ENCODE measurements around the gene NACC2.

The NACC2 gene

DNA sequence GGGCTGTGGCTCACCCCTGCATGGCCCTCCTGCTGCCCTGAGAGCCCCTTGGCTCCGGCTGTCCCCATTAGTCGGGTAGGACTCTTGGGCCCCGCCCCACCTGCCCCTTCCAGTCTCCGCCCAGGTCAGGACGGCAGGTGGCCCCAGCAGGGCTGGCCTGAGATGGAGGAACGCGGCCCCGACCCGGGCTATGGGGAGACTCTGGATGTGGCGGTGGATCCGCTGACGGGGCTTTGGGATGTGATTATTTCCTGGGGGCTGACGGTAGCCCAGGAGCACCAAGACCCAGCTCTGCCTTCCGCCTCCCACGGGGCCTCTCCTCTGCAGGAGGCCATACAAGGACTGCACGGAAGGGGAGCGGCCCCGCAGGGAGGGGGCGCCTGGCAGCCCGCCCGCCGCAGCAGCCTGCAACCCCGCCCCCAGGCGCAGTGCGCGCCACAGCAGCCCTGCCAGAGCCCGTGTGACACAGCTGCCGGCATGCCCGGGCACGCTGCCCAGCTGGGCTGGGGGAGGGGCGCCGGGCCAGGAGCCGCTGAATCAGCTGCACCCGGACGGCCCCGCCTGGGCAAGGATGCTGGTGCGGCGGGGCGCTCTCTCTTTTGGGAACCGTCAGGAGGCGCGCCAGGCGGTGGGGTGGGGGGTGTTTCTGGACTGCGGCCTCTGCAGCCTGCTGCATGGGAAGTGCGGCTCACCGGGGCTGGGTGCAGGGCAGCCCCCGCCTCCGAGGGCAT is 14.4 kb upstream of the NACC2 start:
- peak overlapping the region; percentile 34 for H3K4me3 ChIP-seq (ENCODE audit: low read length)
- peak; percentile 97 for DNase-seq (ENCODE audit: low read depth)
- TF ChIP-seq, protein P1, sequence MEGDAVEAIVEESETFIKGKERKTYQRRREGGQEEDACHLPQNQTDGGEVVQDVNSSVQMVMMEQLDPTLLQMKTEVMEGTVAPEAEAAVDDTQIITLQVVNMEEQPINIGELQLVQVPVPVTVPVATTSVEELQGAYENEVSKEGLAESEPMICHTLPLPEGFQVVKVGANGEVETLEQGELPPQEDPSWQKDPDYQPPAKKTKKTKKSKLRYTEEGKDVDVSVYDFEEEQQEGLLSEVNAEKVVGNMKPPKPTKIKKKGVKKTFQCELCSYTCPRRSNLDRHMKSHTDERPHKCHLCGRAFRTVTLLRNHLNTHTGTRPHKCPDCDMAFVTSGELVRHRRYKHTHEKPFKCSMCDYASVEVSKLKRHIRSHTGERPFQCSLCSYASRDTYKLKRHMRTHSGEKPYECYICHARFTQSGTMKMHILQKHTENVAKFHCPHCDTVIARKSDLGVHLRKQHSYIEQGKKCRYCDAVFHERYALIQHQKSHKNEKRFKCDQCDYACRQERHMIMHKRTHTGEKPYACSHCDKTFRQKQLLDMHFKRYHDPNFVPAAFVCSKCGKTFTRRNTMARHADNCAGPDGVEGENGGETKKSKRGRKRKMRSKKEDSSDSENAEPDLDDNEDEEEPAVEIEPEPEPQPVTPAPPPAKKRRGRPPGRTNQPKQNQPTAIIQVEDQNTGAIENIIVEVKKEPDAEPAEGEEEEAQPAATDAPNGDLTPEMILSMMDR (IDR thresholded peaks at IDR 0.05; ENCODE audit: insufficient read depth, low read depth, low read length, missing control alignments), result no peak

DNA sequence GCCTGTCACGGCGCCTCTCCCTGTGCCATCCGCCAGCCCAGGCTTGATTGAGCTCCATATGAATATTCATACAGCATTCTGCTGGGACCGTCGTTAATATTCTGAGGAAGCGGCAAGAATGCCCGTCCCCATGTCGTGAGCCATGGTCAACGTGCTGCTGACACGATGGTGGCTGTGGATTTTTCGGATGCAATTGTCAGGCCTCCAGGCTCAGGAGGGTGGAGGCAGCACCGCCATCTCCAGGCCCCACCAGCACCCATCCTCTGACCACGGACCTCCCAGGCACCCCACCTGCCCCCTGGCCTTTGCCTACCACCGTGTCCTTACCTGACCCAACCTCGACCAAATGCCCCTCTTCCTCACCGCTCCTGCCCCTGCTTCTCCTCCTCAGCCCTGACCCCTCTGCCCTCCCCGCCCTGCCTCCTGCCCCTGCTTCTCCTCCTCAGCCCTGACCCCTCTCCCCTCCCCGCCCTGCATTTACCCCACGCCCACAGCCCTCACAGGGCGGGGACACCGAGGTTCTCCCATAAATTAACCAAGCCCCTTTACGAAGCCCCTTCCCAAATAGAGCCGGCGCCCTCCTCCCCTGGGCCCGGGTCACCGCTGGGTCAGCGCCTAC is 13.7 kb upstream of the NACC2 start:
- no peak for DNase-seq (ENCODE audit: low read depth)
- TF ChIP-seq, protein P1 (IDR thresholded peaks at IDR 0.05; ENCODE audit: insufficient read depth, low read depth, low read length, missing control alignments), result no peak
- H3K4me3 ChIP-seq (ENCODE audit: low read length), result peak overlapping the region; percentile 34

DNA sequence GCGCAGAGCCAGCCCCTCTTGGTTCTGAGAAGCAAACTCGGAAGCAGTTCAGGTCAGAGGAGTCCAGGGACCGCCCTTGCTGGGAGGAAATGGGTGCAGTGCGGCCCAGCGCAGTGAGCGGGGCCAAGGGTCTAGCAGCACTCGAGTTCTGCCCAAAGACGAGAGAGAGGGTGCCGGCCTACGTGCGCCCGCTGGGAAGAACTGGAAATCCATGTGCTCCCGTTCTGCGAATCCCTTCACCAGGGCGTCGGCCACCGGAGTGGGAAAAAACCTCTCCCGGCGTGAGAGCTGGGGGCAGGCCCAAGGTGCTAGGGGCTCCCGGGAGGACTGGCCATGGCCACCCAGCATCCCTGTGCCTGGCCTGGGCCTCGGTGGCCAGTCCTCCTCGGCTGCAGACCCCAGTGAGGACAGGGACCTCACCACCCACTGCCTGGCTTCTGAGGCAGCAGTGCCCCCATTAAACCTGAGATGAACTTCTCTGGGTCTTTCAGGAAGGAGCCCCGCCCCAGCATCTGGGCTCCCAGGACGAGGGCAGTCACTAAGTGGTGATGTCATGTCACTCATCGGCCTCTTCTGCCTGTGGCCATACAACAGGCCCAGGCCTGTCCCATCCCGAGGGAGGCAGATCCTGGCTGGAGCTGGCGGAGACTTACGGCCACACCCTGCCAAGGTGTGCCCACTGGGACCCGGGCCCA is 13.0 kb upstream of the NACC2 start:
- no peak overlapping the region for H3K4me3 ChIP-seq (ENCODE audit: low read length)
- TF ChIP-seq, protein P1 (IDR thresholded peaks at IDR 0.05; ENCODE audit: insufficient read depth, low read depth, low read length, missing control alignments), result no peak

DNA sequence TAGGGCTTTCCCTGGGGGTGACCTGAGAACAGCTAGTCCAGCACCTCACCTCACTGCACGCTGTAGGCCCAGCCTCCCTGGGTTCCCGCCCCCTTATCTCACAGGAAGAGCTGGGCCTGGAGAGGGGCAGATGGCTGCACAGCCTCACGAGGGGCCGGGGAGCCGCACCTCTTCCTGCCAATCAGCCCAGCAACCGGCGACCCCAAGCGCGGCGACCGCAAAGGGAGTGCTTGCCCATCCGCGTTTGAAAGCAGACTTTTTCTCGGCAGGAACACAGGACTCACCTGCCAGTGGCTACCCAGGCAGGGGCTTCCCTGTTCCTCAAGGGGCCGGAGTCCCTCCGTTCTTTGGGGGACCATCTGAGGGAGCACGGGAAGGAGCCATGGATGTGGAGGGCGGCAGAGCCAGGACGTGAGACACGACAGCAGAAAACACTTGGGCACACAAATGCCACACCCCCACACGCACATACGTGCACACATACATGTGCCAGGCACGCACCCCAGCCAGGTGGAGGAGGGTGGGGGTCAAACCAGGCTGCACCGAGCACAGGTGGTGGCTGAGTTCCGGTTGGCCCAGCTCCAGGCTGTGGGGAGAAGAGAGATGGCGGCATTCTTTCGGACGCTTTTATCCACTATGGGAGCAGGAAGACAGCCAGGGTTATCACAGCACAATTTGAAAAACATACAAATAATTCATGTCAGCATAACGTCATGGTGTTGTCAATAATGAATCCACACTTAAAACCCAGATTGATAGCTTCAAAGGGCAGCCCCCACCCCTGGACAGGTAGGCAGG is 12.3 kb upstream of the NACC2 start:
- H3K4me3 ChIP-seq (ENCODE audit: low read length), result no peak overlapping the region
- TF ChIP-seq, protein P1 (IDR thresholded peaks at IDR 0.05; ENCODE audit: insufficient read depth, low read depth, low read length, missing control alignments), result no peak
- DNase-seq (ENCODE audit: low read depth), result no peak

More for the DNA sequence above, 13.0 kb upstream of the NACC2 start:
- DNase-seq (ENCODE audit: low read depth), result peak; percentile 97

DNA sequence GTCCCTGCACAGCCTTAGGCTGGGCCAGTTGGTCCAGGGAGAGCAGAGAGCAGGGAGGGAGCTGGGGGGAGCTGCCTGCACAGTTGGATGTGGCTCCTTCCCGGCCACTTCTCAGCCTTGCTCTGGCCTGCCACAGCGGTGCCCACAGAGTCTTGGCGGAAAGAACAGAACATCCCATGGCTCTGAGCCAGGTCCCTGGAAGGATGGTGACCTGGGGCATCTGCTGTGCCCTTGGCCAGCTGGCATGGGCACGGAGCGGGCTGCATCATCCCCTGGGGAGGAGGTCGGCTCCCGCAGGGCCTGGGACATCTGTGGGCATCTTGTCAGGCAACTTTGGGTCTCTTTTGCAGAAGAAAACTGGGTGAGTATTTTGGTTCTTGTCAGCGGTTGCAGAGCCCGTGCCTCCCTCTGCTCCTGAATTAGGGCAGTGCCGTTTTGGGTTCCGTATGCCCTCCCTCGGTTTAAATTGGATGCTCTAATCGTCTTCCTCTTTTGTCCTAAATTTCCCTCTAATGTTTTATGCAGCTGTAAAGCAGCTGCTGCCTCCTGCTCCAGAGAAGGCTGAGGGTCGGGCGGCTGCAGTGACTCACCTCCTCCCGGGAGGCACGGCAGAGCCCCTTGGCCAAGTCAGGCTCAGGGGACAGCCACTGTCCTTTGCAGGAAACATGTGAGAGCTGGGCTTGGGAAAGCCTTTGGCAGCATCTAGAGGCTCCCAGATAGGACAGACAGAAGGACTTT is 10.5 kb upstream of the NACC2 start:
- H3K4me3 ChIP-seq (ENCODE audit: low read length), result no peak overlapping the region
- TF ChIP-seq, protein P1 (IDR thresholded peaks at IDR 0.05; ENCODE audit: insufficient read depth, low read depth, low read length, missing control alignments), result no peak
- no peak for DNase-seq (ENCODE audit: low read depth)

DNA sequence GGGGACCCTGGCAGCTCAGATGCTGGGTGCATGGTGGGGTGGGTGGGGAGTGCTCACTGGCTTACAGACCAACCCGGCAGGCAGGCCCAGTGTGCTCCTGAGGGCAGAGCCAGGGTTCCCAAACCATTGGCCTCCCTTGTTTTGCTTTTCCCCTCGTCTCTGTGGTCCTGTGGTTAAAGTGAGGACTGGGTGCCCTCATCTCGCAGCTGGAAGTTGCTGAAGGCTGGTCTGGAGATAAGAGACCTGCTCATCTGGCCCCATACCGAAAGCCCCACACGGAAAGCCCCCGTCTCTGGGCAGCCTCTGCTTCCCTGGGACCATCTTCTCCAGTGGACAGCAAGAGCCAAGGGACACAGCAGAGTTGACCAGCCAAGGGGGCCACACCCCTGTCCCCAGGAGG is 9.8 kb upstream of the NACC2 start:
- DNase-seq (ENCODE audit: low read depth), result no peak
- no peak overlapping the region for H3K4me3 ChIP-seq (ENCODE audit: low read length)
- TF ChIP-seq, protein P1 (IDR thresholded peaks at IDR 0.05; ENCODE audit: insufficient read depth, low read depth, low read length, missing control alignments), result no peak
